HepG2 (cell line): ENCODE measurements around the gene CA4. TPM values are rescaled to one million over a fixed set of nuclear protein-coding genes. Genes with fewer than 3 reads are reported as not detected.
A peak's percentile ranks its signal among the peaks of the same experiment; 100 is the strongest.

Source experiments
- ATF7-NPFF ChIP-seq: sonication (generic); formaldehyde crosslinking; IDR thresholded peaks from 2 replicates; pipeline ENCODE4 v1.8.1; 2023; ENCODE audit warnings: mild to moderate bottlenecking, low read depth, missing genetic modification reagents, moderate library complexity
- CHD2 ChIP-seq: IDR thresholded peaks from 2 replicates; pipeline ENCODE4 v1.6.1; 2011; ENCODE audit warnings: low read depth, low read length, improper control_type of control experiment
- HMG20B ChIP-seq: conservative IDR thresholded peaks from 2 replicates; pipeline ENCODE4 v1.6.1; 2016; ENCODE audit warnings: missing genetic modification reagents, missing compliant biosample characterization
- HOXA3 ChIP-seq: sonication (generic); formaldehyde crosslinking; IDR thresholded peaks from 2 replicates; pipeline ENCODE4 v1.5.0; 2020; ENCODE audit warnings: missing genetic modification reagents
- HOXA5 ChIP-seq: sonication (generic); formaldehyde crosslinking; IDR thresholded peaks from 2 replicates; pipeline ENCODE4 v1.4.0; 2020; ENCODE audit warnings: missing genetic modification reagents
- KLF11 ChIP-seq: IDR thresholded peaks from 2 replicates; pipeline ENCODE4 v1.6.1; 2016; ENCODE audit warnings: missing compliant biosample characterization
- MED1 ChIP-seq: sonication (generic); formaldehyde crosslinking; IDR thresholded peaks from 2 replicates; pipeline ENCODE4 v1.4.0; 2020; ENCODE audit warnings: missing genetic modification reagents
- MIER2 ChIP-seq: IDR thresholded peaks from 2 replicates; pipeline ENCODE4 v1.6.1; 2016; ENCODE audit warnings: missing biosample characterization, missing genetic modification reagents
- MZF1 ChIP-seq: sonication (generic); formaldehyde crosslinking; IDR thresholded peaks from 2 replicates; pipeline ENCODE4 v1.8.1; 2023; ENCODE audit warnings: mild to moderate bottlenecking, missing genetic modification reagents, borderline replicate concordance
- SRY ChIP-seq: sonication (generic); formaldehyde crosslinking; IDR thresholded peaks from 2 replicates; pipeline ENCODE4 v1.8.0; 2022; ENCODE audit warnings: mild to moderate bottlenecking, missing genetic modification reagents
- ZBTB38 ChIP-seq: sonication (generic); formaldehyde crosslinking; IDR thresholded peaks from 2 replicates; pipeline ENCODE4 v1.5.1; 2020; ENCODE audit warnings: mild to moderate bottlenecking, missing genetic modification reagents
- ZNF446 ChIP-seq: sonication (generic); formaldehyde crosslinking; IDR thresholded peaks from 2 replicates; pipeline ENCODE4 v1.5.0; 2020; ENCODE audit warnings: mild to moderate bottlenecking, missing genetic modification reagents
- ZNF570 ChIP-seq: sonication (generic); formaldehyde crosslinking; IDR thresholded peaks from 2 replicates; pipeline ENCODE4 v1.4.0; 2020; ENCODE audit warnings: mild to moderate bottlenecking, missing genetic modification reagents, borderline replicate concordance
- ZNF672 ChIP-seq: sonication (generic); formaldehyde crosslinking; IDR thresholded peaks from 2 replicates; pipeline ENCODE4 v1.8.1; 2022; ENCODE audit warnings: missing genetic modification reagents
- ZNF713 ChIP-seq: sonication (generic); formaldehyde crosslinking; IDR thresholded peaks from 2 replicates; pipeline ENCODE4 v1.4.0; 2020; ENCODE audit warnings: mild to moderate bottlenecking, missing genetic modification reagents
- ZNF75D ChIP-seq: sonication (generic); formaldehyde crosslinking; IDR thresholded peaks from 2 replicates; pipeline ENCODE4 v1.8.1; 2023; ENCODE audit warnings: missing genetic modification reagents, mild to moderate bottlenecking, borderline replicate concordance
- ZNF841 ChIP-seq: sonication (generic); formaldehyde crosslinking; IDR thresholded peaks from 2 replicates; pipeline ENCODE4 v1.8.1; 2023; ENCODE audit warnings: missing genetic modification reagents, borderline replicate concordance
- polyA plus RNA-seq, 8 experiments: library from polyadenylated mRNA; depleted of rRNA in 3 of 8; stranded (reverse) in 7 of 8; unstranded in 1 of 8; fragments of >200 nt; fragmentation: Illumina TruSeq in 4 of 8; extraction: Trizol in 4 of 8; gene quantifications; 2 replicates each; pipeline versions ENCODE4 v1.2.1 to v1.2.3, GENCODE V29; 2011 to 2016; ENCODE audit warnings: low read depth in 4 of 8, missing spikeins in 1 of 8, mixed read lengths in 1 of 8; ENCODE audit not compliant: insufficient read depth in 1 of 8
- total RNA-seq, 5 experiments: library from RNA; depleted of rRNA; stranded (reverse); fragments of >200 nt; fragmentation: Illumina TruSeq; extraction: Trizol; gene quantifications; 2 replicates each; pipeline ENCODE4 v1.2.3, GENCODE V29; 2016; ENCODE audit warnings: low read depth in 1 of 5
- TF ChIP-seq, protein P1 (sequence below): IDR thresholded peaks from 2 replicates; pipeline ENCODE4 v1.6.1; 2016; ENCODE audit warnings: control low read depth
- TF ChIP-seq, protein P2 (sequence below): sonication (generic); formaldehyde crosslinking; IDR thresholded peaks from 2 replicates; pipeline ENCODE4 v1.5.1; 2020; ENCODE audit warnings: missing genetic modification reagents, mild to moderate bottlenecking, borderline replicate concordance
- TF ChIP-seq, protein P3 (sequence below): sonication (generic); formaldehyde crosslinking; IDR thresholded peaks from 2 replicates; pipeline ENCODE4 v1.9.0; 2022; ENCODE audit warnings: low read depth, missing genetic modification reagents
- TF ChIP-seq, protein P4 (sequence below), 2 experiments: sonication (generic) in 1 of 2; formaldehyde crosslinking in 1 of 2; IDR thresholded peaks; 2 replicates each; pipeline versions ENCODE4 v1.5.1 to v1.6.1; 2011 to 2020; ENCODE audit warnings: borderline replicate concordance in 1 of 2, low read depth in 1 of 2, low read length in 1 of 2, mild to moderate bottlenecking in 1 of 2, missing genetic modification reagents in 1 of 2, moderate library complexity in 1 of 2
- TF ChIP-seq, protein P5 (sequence below): sonication (generic); formaldehyde crosslinking; IDR thresholded peaks from 2 replicates; pipeline ENCODE4 v1.8.1; 2023; ENCODE audit warnings: mild to moderate bottlenecking, missing genetic modification reagents

Gene CA4
- total and polyA plus RNA-seq, 2 of the 13 experiments (the other 11 are each of a cell fraction or from before 2014, with no cell fraction given) = not detected

DNA sequence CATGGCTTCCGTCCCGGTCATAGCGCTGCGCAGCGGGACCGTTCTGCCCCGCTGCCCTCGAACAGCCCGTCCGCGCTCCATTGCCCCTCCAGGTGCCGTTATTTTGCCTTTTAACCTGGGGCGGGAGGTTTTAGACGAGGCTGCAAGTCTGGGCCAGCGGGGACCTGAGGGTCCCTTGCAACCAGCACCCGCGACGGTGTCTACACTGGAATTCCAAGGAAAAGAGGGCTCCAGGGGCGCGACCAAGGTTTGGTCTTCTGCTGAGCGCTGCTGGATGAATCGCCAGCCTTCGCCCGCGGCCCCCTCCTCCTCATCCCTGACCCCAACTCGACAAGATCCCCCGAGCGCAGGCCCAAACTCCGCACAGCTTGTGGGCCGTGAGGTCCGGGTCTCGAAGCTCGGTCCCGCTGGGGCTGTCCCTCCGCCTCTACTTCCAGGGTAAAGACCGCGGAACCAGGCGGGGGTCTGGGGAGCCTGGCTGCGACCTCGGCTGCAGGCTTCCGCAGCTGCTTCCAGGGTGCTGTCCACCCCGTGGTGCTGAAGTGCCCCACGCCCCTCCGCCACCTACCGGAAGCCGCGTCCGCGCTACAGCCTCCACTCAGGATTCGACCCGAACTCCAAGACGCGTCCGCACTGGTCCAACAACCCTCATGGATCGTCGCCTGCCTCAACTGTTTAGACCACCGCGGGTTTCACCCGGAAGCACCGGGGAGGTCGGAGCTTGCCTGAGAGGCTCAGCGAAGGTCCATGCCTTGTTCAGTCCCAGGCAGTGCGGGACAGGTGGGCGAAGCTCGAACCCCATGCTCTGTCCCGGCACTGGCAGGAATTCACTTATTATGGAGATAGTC is 10.1 kb upstream of the CA4 start (continued):
- TF ChIP-seq SRY (CRISPR knock-in tag) (peak; percentile 98), MZF1 (CRISPR knock-in tag) (peak; percentile 94; the same call in 1 of the 2 replicates), ZBTB38 (CRISPR knock-in tag) (peak; percentile 95), KLF11 (CRISPR knock-in tag) (peak; percentile 100), ZNF672 (no peak), MIER2 (peak; percentile 100), HOXA5 (CRISPR knock-in tag) (peak; percentile 99), ZNF713 (no peak), ZNF446 (CRISPR knock-in tag) (peak; percentile 99), MED1 (CRISPR knock-in tag) (peak; percentile 75), ZNF841 (CRISPR knock-in tag) (peak; percentile 61; the same call in 1 of the 2 replicates), HOXA3 (CRISPR knock-in tag) (peak; percentile 85), HMG20B (CRISPR knock-in tag) (peak; percentile 87), ZNF75D (peak; percentile 98; the same call in 1 of the 2 replicates), ATF7-NPFF (CRISPR knock-in tag) (peak; percentile 99), ZNF570 (no peak), CHD2 (0 out of 2 replicates have a peak, but pooled peaks have one; percentile 28)
- TF ChIP-seq, protein P1, sequence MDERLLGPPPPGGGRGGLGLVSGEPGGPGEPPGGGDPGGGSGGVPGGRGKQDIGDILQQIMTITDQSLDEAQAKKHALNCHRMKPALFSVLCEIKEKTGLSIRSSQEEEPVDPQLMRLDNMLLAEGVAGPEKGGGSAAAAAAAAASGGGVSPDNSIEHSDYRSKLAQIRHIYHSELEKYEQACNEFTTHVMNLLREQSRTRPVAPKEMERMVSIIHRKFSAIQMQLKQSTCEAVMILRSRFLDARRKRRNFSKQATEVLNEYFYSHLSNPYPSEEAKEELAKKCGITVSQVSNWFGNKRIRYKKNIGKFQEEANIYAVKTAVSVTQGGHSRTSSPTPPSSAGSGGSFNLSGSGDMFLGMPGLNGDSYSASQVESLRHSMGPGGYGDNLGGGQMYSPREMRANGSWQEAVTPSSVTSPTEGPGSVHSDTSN = no peak
- TF ChIP-seq, protein P2, sequence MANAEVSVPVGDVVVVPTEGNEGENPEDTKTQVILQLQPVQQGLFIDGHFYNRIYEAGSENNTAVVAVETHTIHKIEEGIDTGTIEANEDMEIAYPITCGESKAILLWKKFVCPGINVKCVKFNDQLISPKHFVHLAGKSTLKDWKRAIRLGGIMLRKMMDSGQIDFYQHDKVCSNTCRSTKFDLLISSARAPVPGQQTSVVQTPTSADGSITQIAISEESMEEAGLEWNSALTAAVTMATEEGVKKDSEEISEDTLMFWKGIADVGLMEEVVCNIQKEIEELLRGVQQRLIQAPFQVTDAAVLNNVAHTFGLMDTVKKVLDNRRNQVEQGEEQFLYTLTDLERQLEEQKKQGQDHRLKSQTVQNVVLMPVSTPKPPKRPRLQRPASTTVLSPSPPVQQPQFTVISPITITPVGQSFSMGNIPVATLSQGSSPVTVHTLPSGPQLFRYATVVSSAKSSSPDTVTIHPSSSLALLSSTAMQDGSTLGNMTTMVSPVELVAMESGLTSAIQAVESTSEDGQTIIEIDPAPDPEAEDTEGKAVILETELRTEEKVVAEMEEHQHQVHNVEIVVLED (CRISPR knock-in tag) = 0 out of 2 replicates have a peak, but pooled peaks have one; percentile 34
- TF ChIP-seq, protein P3, sequence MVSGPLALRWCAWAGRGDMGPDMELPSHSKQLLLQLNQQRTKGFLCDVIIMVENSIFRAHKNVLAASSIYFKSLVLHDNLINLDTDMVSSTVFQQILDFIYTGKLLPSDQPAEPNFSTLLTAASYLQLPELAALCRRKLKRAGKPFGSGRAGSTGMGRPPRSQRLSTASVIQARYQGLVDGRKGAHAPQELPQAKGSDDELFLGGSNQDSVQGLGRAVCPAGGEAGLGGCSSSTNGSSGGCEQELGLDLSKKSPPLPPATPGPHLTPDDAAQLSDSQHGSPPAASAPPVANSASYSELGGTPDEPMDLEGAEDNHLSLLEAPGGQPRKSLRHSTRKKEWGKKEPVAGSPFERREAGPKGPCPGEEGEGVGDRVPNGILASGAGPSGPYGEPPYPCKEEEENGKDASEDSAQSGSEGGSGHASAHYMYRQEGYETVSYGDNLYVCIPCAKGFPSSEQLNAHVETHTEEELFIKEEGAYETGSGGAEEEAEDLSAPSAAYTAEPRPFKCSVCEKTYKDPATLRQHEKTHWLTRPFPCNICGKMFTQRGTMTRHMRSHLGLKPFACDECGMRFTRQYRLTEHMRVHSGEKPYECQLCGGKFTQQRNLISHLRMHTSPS (CRISPR knock-in tag) = peak; percentile 28; the same call in 1 of the 2 replicates
- TF ChIP-seq, protein P4, sequence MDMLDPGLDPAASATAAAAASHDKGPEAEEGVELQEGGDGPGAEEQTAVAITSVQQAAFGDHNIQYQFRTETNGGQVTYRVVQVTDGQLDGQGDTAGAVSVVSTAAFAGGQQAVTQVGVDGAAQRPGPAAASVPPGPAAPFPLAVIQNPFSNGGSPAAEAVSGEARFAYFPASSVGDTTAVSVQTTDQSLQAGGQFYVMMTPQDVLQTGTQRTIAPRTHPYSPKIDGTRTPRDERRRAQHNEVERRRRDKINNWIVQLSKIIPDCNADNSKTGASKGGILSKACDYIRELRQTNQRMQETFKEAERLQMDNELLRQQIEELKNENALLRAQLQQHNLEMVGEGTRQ (IDR thresholded peaks at IDR 0.05; ENCODE audit: low read depth, low read length) = no peak
- TF ChIP-seq, protein P4 (CRISPR knock-in tag; IDR thresholded peaks at IDR 0.05; ENCODE audit: borderline replicate concordance) = no peak
- TF ChIP-seq, protein P5, sequence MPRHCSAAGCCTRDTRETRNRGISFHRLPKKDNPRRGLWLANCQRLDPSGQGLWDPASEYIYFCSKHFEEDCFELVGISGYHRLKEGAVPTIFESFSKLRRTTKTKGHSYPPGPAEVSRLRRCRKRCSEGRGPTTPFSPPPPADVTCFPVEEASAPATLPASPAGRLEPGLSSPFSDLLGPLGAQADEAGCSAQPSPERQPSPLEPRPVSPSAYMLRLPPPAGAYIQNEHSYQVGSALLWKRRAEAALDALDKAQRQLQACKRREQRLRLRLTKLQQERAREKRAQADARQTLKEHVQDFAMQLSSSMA (CRISPR knock-in tag) = peak; percentile 55; the same call in 1 of the 2 replicates
